K562 (cell line): ENCODE data around the gene ALOX12B. TPM values are rescaled to one million over a fixed set of nuclear protein-coding genes. Genes with fewer than 3 reads are reported as not detected.

Source experiments
- BRD9 ChIP-seq: fragments of 450-650 bp; IDR thresholded peaks from 2 replicates; pipeline ENCODE4 v1.6.1; 2018; ENCODE audit warnings: low read depth; ENCODE audit not compliant: partially characterized antibody
- CTCF ChIP-seq, 3 experiments: IDR thresholded peaks in 2 of 3; conservative IDR thresholded peaks in 1 of 3; 2 replicates each; pipeline ENCODE4 v1.5.1; 2011 to 2012; ENCODE audit warnings: low read length in 3 of 3, mild to moderate bottlenecking in 3 of 3, control low read depth in 2 of 3, improper control_type of control experiment in 1 of 3, inconsistent platforms in 1 of 3, low read depth in 1 of 3, mixed read lengths in 1 of 3, moderate library complexity in 1 of 3; ENCODE audit not compliant: insufficient read depth in 2 of 3
- CXXC5 ChIP-seq: fragments of 250-450 bp; sonication (Bioruptor Pico); IDR thresholded peaks from 2 replicates; pipeline ENCODE4 v1.8.0; 2022; ENCODE audit warnings: inconsistent platforms, mild to moderate bottlenecking, moderate library complexity
- DMBX1 ChIP-seq: fragments of 250-450 bp; sonication (Bioruptor Pico); IDR thresholded peaks from 2 replicates; pipeline ENCODE4 v1.8.0; 2022; ENCODE audit warnings: inconsistent platforms, mild to moderate bottlenecking, moderate library complexity, borderline replicate concordance
- MCM5 ChIP-seq: fragments of 450-650 bp; IDR thresholded peaks from 2 replicates; pipeline ENCODE4 v1.6.1; 2016; ENCODE audit warnings: low read depth
- MITF ChIP-seq: IDR thresholded peaks from 2 replicates; pipeline ENCODE4 v1.6.1; 2014; ENCODE audit warnings: antibody characterized with exemption
- PBX2 ChIP-seq, 2 experiments: IDR thresholded peaks in 1 of 2; conservative IDR thresholded peaks in 1 of 2; 2 replicates each; pipeline ENCODE4 v1.6.1; 2016; ENCODE audit warnings: low read depth in 2 of 2, mild to moderate bottlenecking in 1 of 2, missing compliant biosample characterization in 1 of 2, missing genetic modification characterization in 1 of 2, moderate library complexity in 1 of 2
- POLR2AphosphoS5 ChIP-seq: IDR thresholded peaks from 2 replicates; pipeline ENCODE4 v1.6.1; 2011; ENCODE audit warnings: mild to moderate bottlenecking, low read depth, low read length, moderate library complexity; ENCODE audit not compliant: control insufficient read depth, insufficient read depth
- PRPF4 ChIP-seq: fragments of 200-400 bp; formaldehyde crosslinking; IDR thresholded peaks from one replicate; pipeline ENCODE4 v1.6.1; 2017; ENCODE audit warnings: low read length, low read depth, mild to moderate bottlenecking; ENCODE audit not compliant: insufficient read depth, poor library complexity, severe bottlenecking
- SMC3 ChIP-seq: conservative IDR thresholded peaks from 2 replicates; pipeline ENCODE4 v1.6.1; 2011; ENCODE audit warnings: low read depth, low read length, improper control_type of control experiment; ENCODE audit not compliant: insufficient read depth
- STAG1 ChIP-seq: sonication (generic); formaldehyde crosslinking; IDR thresholded peaks from 2 replicates; pipeline ENCODE4 v1.5.0; 2020; ENCODE audit warnings: missing genetic modification reagents, borderline replicate concordance
- TEAD4 ChIP-seq, 2 experiments: sonication (generic) in 1 of 2; formaldehyde crosslinking in 1 of 2; IDR thresholded peaks; 2 replicates each; pipeline versions ENCODE4 v1.6.1 to v1.8.0; 2012 to 2022; ENCODE audit warnings: borderline replicate concordance in 1 of 2, inconsistent platforms in 1 of 2, low read length in 1 of 2, mild to moderate bottlenecking in 1 of 2, missing genetic modification reagents in 1 of 2
- THAP12 ChIP-seq: fragments of 250-450 bp; sonication (Bioruptor Pico); IDR thresholded peaks from 2 replicates; pipeline ENCODE4 v1.9.0; 2021; ENCODE audit warnings: mild to moderate bottlenecking, inconsistent platforms
- TOE1 ChIP-seq, 2 experiments: fragments of 450-650 bp in 1 of 2; sonication (generic) in 1 of 2; formaldehyde crosslinking in 1 of 2; IDR thresholded peaks; 2 replicates each; pipeline versions ENCODE4 v1.7.1 to v1.8.0; 2016 to 2022; ENCODE audit warnings: borderline replicate concordance in 2 of 2, mild to moderate bottlenecking in 2 of 2, antibody characterized with exemption in 1 of 2, inconsistent platforms in 1 of 2, low read depth in 1 of 2, missing genetic modification reagents in 1 of 2, moderate library complexity in 1 of 2
- ZNF274 ChIP-seq: IDR thresholded peaks from 2 replicates; pipeline ENCODE4 v1.6.1; 2011; ENCODE audit warnings: low read depth, mild to moderate bottlenecking, low read length, moderate library complexity, borderline replicate concordance
- polyA plus RNA-seq, 8 experiments: library from polyadenylated mRNA; depleted of rRNA in 4 of 8; stranded (reverse) in 5 of 8; unstranded in 3 of 8; fragments of >200 nt; fragmentation: Nextera tagmentation in 2 of 8; fragmentation: Illumina TruSeq in 1 of 8; extraction: Ambion mirVana in 2 of 8; extraction: Trizol in 1 of 8; gene quantifications; 2 replicates each; pipeline versions ENCODE4 v1.2.1 to v1.2.3, GENCODE V29; 2011 to 2014; ENCODE audit warnings: inconsistent platforms in 1 of 8, missing spikeins in 1 of 8
- total RNA-seq, 7 experiments: library from RNA; depleted of rRNA in 6 of 7; stranded (reverse); fragments of >200 nt in 6 of 7; fragmentation: Illumina TruSeq in 2 of 7; extraction: Trizol in 2 of 7; gene quantifications; 2 replicates each; pipeline versions ENCODE4 v1.2.1 to v1.2.3, GENCODE V29; 2011 to 2021; ENCODE audit warnings: low replicate concordance in 1 of 7

ALOX12B gene
- total and polyA plus RNA-seq, 9 of the 15 experiments (the other 6 are each of a cell fraction or from before 2014, with no cell fraction given), result not detected

GRCh38 chr17:8105957-8106398, 18.5 kb upstream of the ALOX12B start (continued):
- TF ChIP-seq TEAD4 (IDR thresholded peaks at IDR 0.05; ENCODE audit: low read length) (no peak), TEAD4 (CRISPR knock-in tag; IDR thresholded peaks at IDR 0.05; ENCODE audit: borderline replicate concordance) (no peak), BRD9 (peak; percentile 44), MCM5 (no peak), SMC3 (no peak), PBX2 (CRISPR knock-in tag; IDR thresholded peaks at IDR 0.05; ENCODE audit: low read depth) (no peak), PBX2 (tag; conservative IDR thresholded peaks at IDR 0.05; ENCODE audit: low read depth) (no peak), POLR2AphosphoS5 (no peak), DMBX1 (0 out of 2 replicates have a peak, but pooled peaks have one; percentile 23), CXXC5 (0 out of 2 replicates have a peak, but pooled peaks have one; percentile 37), ZNF274 (no peak), STAG1 (no peak), THAP12 (no peak), MITF (no peak), CTCF (IDR thresholded peaks at IDR 0.05 in 2 of 3, conservative IDR thresholded peaks at IDR 0.05 in 1 of 3; ENCODE audit: insufficient read depth in 2 of 3, low read depth in 1 of 3, low read length in 3 of 3) (no peak), TOE1 (IDR thresholded peaks at IDR 0.05; ENCODE audit: borderline replicate concordance) (no peak), TOE1 (CRISPR knock-in tag; IDR thresholded peaks at IDR 0.05; ENCODE audit: borderline replicate concordance, low read depth) (no peak), PRPF4 (no peak)
